Stimulated activated CD4-positive, alpha-beta T cell treated with anti-CD3 and anti-CD28 coated beads, Interleukin-15, amount 100 ng/mL, for 48 hours (primary cell): ENCODE measurements around the gene ADAD2.

ENCODE experiments used
- DNase-seq, 2 donors: peaks; one replicate each; pipeline ENCODE4 v3.0.0-alpha.2; 2020; ENCODE audit warnings: low read depth in 2 of 2

ADAD2 gene

DNA sequence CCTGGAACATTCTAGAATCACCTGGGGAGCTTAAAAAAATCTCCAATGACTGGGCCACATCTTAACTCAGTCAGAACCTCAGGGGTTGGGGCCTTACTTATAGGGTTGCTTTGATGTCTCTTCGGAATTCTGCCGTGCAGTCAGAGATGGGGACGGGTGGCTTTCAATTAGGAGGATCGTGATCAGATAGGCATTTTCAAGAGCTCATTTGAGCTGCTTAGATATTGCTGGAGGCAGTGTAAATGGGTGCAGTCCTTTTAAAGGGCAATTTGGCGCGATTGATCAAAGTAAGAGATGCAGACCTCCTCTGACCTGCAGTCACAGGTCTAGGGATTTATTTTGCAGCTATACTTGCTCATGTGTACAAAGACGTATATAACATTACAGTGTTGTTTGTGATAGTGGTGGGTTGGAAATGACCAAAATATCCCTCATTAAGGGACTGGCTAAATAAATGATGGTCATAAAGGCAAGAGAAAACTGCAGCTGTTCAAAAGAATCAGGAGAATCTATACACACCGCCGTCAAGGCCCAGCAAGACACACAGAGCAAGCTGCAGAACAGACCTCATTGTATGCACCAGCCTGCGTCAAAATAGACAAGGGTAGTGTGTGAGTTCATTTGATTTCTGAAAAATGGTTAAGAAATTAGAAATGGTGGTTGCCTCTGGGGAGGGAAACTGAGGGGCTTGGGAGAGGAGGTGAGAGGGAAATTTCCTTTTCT, 55.2 kb downstream of the ADAD2 start:
- DNase-seq, result no peak

DNA sequence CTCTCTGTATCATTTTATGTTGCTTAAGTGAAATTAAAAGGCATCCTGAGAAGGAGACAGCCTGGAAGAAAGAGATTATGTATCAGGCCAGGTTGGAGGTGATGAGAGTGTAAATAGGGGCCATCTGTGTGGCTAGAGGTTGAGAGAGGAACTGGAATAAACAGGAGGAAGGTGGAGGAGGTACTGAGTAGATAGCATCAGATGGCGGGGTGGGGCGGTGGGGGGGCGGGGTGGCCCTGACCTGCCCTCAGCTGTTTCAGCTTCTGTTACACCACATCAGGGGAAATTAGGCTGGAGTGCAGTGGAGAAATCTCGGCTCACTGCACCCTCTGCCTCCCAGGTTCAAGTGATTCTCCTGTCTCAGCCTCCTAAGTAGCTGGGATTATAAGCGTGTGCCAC, 55.7 kb downstream of the ADAD2 start:
- no peak for DNase-seq
